ENCODE results near the gene HHATL.

DNA sequence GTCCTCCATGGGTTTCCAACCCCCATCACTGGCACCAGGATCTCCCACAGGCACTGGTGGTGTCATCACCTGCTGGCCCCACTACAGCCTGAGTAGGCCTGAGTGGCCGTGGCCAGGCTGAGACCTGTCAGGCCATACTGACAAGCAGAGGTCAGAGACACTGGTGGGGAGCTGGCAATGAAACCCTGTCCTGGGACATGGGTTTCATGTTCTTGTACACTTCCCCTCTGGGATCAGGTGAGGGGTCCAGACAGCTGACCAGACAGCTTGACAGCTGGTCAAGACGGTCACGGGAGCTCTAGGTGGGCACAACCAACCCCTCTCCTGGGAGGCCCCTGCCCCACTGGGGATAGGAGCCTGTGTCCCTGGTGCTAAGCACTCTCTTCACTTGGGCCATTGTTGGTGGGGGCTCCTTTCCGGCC, 36.0 kb downstream of the HHATL start:
- no peak for TF ChIP-seq POLR2AphosphoS5 (IDR thresholded peaks at IDR 0.05; ENCODE audit: low read depth, low read length)
- no peak for TF ChIP-seq POU2F2 (IDR thresholded peaks at IDR 0.05; ENCODE audit: low read depth, low read length)
- TF ChIP-seq POLR2A (IDR thresholded peaks at IDR 0.05; ENCODE audit: low read depth, low read length): no peak
